ENCODE measurements around the gene CDRT4. TPM values are rescaled to one million over a fixed set of nuclear protein-coding genes. Genes with fewer than 3 reads are reported as not detected.

CDRT4 gene
- total RNA-seq, 3 donors from 2014 or later (not counting 1 experiment from before 2014, with no cell fraction given), result 5.5 to 14.0 (median 11.8) TPM

DNA sequence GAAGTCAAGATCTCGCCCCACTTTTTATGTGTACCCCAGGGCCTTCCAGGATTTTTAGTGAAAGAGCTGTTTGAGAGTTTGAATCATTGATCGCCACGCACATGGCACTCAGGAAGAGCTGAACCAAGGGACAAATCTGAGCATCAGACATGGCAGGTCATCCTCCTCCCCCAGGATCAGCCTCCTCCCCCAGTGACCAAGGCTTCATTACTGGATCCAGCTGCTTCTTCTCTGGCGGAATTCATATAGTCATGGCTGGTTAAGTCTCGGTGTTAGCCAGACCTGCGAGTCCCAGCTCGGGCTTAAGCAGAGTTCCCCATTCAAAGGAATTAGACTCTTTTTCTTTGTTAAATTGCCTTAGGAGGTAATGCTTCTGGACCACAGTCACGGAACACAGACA is 32.5 kb downstream of the CDRT4 start:
- H3K27me3 ChIP-seq (ENCODE audit: control insufficient read depth, insufficient read depth, low read length), result no peaks in the 10 kb centered on the region
- DNase-seq, result no peak
- intact Hi-C loops (cut with micrococcal nuclease), result no loop called here
- H3K4me1 ChIP-seq (ENCODE audit: control insufficient read depth, insufficient read depth, low read length), result peaks cover 10% of the 10 kb centered on the region
- no peak for ATAC-seq
- no peaks in the 10 kb centered on the region for H3K9me3 ChIP-seq (ENCODE audit: control insufficient read depth, insufficient read depth, low read length)
- H3K4me1 Mint-ChIP-seq, result peaks cover 7 to 16% of the 10 kb centered on the region in 2 donors
- peaks cover 8% of the 10 kb centered on the region for H3K36me3 Mint-ChIP-seq
- TF ChIP-seq, protein P1, sequence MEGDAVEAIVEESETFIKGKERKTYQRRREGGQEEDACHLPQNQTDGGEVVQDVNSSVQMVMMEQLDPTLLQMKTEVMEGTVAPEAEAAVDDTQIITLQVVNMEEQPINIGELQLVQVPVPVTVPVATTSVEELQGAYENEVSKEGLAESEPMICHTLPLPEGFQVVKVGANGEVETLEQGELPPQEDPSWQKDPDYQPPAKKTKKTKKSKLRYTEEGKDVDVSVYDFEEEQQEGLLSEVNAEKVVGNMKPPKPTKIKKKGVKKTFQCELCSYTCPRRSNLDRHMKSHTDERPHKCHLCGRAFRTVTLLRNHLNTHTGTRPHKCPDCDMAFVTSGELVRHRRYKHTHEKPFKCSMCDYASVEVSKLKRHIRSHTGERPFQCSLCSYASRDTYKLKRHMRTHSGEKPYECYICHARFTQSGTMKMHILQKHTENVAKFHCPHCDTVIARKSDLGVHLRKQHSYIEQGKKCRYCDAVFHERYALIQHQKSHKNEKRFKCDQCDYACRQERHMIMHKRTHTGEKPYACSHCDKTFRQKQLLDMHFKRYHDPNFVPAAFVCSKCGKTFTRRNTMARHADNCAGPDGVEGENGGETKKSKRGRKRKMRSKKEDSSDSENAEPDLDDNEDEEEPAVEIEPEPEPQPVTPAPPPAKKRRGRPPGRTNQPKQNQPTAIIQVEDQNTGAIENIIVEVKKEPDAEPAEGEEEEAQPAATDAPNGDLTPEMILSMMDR (IDR thresholded peaks at IDR 0.05), result no peak
- H3K36me3 ChIP-seq (ENCODE audit: control insufficient read depth, insufficient read depth, low read length), result peaks cover 2% of the 10 kb centered on the region
- no peaks in the 10 kb centered on the region for H3K27me3 Mint-ChIP-seq (ENCODE audit: low read depth in 2 of 2)
- no peak overlapping the region for H3K4me3 ChIP-seq (ENCODE audit: low read length)
- no peak overlapping the region for H3K27ac Mint-ChIP-seq
- WGBS (ENCODE audit: insufficient coverage), result 98% methylated on average over 7 of the region's 8 CpGs
- peaks cover 0 to under 1% of the 10 kb centered on the region in 2 donors for H3K9me3 Mint-ChIP-seq
- no peak overlapping the region for H3K4me3 Mint-ChIP-seq
- no peak overlapping the region for H3K27ac ChIP-seq (ENCODE audit: low read length)

DNA sequence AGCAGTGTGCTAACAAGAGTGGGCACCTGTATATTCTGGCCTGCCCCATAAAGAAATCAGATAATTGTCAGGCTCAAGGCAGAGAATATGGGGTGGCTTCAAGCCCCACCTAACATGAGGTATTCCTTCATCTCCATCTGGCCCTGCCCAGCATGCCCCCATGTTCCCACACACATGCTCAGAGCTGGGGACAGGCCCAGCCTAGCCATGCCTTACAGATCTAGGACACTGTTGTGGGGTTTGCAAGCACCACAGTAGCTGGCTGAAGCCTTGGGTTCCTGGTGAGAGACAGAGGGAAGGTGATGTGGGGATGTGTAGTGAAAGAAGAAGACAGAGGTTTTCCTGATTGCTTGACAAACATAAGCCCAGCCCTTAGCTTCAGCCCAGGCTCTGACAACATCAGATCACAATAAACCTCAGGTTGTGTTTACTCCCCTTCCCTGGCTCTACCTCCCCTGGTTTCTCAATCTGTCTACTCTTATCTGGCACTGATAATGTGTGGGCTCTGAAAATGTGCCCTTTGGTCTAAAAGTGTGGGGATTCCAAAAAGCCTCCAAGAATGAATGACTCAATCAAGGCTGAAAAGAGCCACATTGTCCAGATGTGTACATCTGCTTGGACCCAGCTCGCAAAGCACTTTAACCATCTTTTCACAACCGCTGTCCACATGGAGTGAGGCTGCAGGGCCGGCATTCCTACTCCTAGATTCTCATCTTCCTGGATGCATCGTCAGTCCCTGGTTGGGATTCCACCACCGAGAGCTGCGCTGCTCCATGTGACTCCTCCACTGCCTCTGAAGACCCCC is 34.4 kb downstream of the CDRT4 start:
- no peak overlapping the region for H3K27ac Mint-ChIP-seq
- TF ChIP-seq, protein P1 (IDR thresholded peaks at IDR 0.05), result no peak
- H3K4me3 Mint-ChIP-seq, result no peak overlapping the region
- peaks cover 7 to 16% of the 10 kb centered on the region in 2 donors for H3K4me1 Mint-ChIP-seq
- Histone ChIP-seq H3K4me1 (ENCODE audit: control insufficient read depth, insufficient read depth, low read length) (peaks cover 10% of the 10 kb centered on the region), H3K36me3 (ENCODE audit: control insufficient read depth, insufficient read depth, low read length) (peaks cover 2% of the 10 kb centered on the region), H3K27ac (ENCODE audit: low read length) (no peak overlapping the region), H3K27me3 (ENCODE audit: control insufficient read depth, insufficient read depth, low read length) (no peaks in the 10 kb centered on the region), H3K4me3 (ENCODE audit: low read length) (no peak overlapping the region), H3K9me3 (ENCODE audit: control insufficient read depth, insufficient read depth, low read length) (no peaks in the 10 kb centered on the region)
- WGBS (ENCODE audit: insufficient coverage), result 96% methylated on average over 6 of the region's 6 CpGs
- no peak for ATAC-seq
- intact Hi-C loops (cut with micrococcal nuclease), result no loop called here
- H3K27me3 Mint-ChIP-seq (ENCODE audit: low read depth in 2 of 2), result no peaks in the 10 kb centered on the region
- DNase-seq, result no peak
- no peaks in the 10 kb centered on the region for H3K36me3 Mint-ChIP-seq
- H3K9me3 Mint-ChIP-seq, result no peaks in the 10 kb centered on the region

DNA sequence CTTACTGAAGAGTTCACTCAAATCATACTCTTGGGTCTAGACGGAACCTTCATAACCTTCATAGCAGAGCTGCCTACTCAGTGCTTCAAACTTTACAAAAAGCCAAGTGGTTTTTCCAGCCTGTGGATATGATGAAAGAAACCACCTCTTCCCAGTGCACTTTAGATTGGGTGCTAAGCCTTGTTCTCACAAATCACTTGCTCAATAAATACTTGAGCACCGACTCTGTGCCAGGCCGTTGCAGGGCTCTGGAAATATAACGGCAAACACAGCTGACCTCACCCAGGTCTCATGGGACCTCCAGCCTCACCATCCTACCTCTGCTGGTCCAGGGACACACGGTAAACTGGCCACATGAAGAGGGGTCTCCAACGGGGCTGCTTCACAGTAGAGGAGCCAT is 35.7 kb downstream of the CDRT4 start:
- Histone ChIP-seq H3K4me1 (ENCODE audit: control insufficient read depth, insufficient read depth, low read length) (peaks cover 6% of the 10 kb centered on the region), H3K27me3 (ENCODE audit: control insufficient read depth, insufficient read depth, low read length) (no peaks in the 10 kb centered on the region), H3K27ac (ENCODE audit: low read length) (no peak overlapping the region), H3K36me3 (ENCODE audit: control insufficient read depth, insufficient read depth, low read length) (no peaks in the 10 kb centered on the region), H3K9me3 (ENCODE audit: control insufficient read depth, insufficient read depth, low read length) (no peaks in the 10 kb centered on the region), H3K4me3 (ENCODE audit: low read length) (no peak overlapping the region)
- Mint-ChIP-seq H3K36me3 (no peaks in the 10 kb centered on the region), H3K4me3 (no peak overlapping the region), H3K27ac (no peak overlapping the region), H3K4me1 (peaks cover 0 to 10% of the 10 kb centered on the region in 2 donors), H3K27me3 (ENCODE audit: low read depth in 2 of 2) (no peaks in the 10 kb centered on the region), H3K9me3 (no peaks in the 10 kb centered on the region)
- ATAC-seq (no peak), DNase-seq (no peak)
- 95% methylated on average over 6 of the region's 6 CpGs for WGBS (ENCODE audit: insufficient coverage)
- TF ChIP-seq, protein P1 (IDR thresholded peaks at IDR 0.05), result no peak
- intact Hi-C loops (cut with micrococcal nuclease), result no loop called here
